PFSK-1 (cell line): ENCODE measurements around the gene RBP5.

Source experiments
- POLR2AphosphoS5 ChIP-seq: IDR thresholded peaks from 2 replicates; pipeline ENCODE4 v1.6.1; 2012; ENCODE audit warnings: low read depth, mild to moderate bottlenecking, control low read depth, low read length, moderate library complexity
- SIN3A ChIP-seq: IDR thresholded peaks from 2 replicates; pipeline ENCODE4 v1.6.1; 2012; ENCODE audit warnings: mild to moderate bottlenecking, low read length, moderate library complexity, borderline replicate concordance; ENCODE audit not compliant: insufficient read depth
- TAF1 ChIP-seq: IDR thresholded peaks from 2 replicates; pipeline ENCODE4 v1.6.1; 2012; ENCODE audit warnings: low read length, control low read depth, borderline replicate concordance; ENCODE audit not compliant: insufficient read depth
- TF ChIP-seq, protein P1 (sequence below), 2 experiments: IDR thresholded peaks; 2 replicates each; pipeline versions ENCODE4 v1.6.1 to v1.8.0; 2011 to 2012; ENCODE audit warnings: low read depth in 2 of 2, low read length in 2 of 2, control low read depth in 1 of 2, inconsistent platforms in 1 of 2, mild to moderate bottlenecking in 1 of 2, moderate library complexity in 1 of 2; ENCODE audit not compliant: insufficient read depth in 1 of 2

DNA sequence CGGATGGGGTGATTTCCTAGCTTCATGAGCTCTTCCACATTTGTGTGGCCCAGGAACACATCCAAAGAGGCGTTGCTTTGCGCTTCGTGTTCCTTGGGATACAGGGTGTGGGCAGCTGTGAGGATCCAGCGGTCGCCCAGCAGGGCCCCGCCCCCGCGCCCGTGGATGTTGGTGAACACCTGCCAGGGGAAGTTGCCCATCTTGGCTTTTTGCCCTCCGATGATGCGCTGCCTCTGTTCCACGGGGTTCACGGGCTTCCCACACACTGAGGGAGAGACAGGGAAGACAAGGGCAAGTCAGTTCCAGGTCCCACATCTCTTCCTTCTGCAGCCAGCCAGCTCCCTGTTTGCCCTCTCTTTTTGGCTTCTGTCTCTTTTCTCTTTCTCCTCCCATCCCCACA is 47.7 kb downstream of the RBP5 start:
- TF ChIP-seq, protein P1, sequence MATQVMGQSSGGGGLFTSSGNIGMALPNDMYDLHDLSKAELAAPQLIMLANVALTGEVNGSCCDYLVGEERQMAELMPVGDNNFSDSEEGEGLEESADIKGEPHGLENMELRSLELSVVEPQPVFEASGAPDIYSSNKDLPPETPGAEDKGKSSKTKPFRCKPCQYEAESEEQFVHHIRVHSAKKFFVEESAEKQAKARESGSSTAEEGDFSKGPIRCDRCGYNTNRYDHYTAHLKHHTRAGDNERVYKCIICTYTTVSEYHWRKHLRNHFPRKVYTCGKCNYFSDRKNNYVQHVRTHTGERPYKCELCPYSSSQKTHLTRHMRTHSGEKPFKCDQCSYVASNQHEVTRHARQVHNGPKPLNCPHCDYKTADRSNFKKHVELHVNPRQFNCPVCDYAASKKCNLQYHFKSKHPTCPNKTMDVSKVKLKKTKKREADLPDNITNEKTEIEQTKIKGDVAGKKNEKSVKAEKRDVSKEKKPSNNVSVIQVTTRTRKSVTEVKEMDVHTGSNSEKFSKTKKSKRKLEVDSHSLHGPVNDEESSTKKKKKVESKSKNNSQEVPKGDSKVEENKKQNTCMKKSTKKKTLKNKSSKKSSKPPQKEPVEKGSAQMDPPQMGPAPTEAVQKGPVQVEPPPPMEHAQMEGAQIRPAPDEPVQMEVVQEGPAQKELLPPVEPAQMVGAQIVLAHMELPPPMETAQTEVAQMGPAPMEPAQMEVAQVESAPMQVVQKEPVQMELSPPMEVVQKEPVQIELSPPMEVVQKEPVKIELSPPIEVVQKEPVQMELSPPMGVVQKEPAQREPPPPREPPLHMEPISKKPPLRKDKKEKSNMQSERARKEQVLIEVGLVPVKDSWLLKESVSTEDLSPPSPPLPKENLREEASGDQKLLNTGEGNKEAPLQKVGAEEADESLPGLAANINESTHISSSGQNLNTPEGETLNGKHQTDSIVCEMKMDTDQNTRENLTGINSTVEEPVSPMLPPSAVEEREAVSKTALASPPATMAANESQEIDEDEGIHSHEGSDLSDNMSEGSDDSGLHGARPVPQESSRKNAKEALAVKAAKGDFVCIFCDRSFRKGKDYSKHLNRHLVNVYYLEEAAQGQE (IDR thresholded peaks at IDR 0.05; ENCODE audit: insufficient read depth in 1 of 2, low read depth in 2 of 2, low read length in 2 of 2): no peak
- no peak for TF ChIP-seq POLR2AphosphoS5
- no peak for TF ChIP-seq TAF1
- TF ChIP-seq SIN3A: no peak
